ENCODE results near the gene SV2A.
A peak's percentile ranks its signal among the peaks of the same experiment; 100 is the strongest.
"Not testable (repeated sequence)": the region's sequence is repeated elsewhere in the genome, so short reads cannot be mapped to it uniquely, and the experiment has no call there.

The SV2A gene

DNA sequence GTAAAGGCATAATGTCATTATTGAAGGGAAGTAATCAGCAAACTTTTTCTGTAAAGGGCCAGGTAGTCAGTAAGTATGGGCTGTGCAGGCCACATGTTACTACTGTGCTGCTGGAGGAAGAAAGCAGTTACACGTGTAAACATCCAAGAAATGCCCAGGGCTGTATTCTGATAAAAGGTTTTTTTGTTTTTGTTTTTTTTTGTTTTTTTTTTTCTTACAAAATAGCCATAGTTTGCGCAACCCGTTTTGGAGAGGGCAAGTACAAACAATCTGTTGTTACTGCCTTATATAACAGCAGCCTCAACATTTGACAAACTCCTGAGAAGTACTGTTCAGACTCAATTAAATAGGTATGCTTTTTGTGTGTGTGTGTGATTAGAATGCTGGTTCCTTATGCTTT is 45.7 kb upstream of the SV2A start:
- H3K36me3 ChIP-seq (ENCODE audit: control insufficient read depth in 1 of 2, insufficient read depth in 2 of 2, low read depth in 1 of 2, low read length in 2 of 2): peaks cover 41 to 90% of the 10 kb centered on the region in 2 experiments
- no peak overlapping the region for H3K18ac ChIP-seq (ENCODE audit: low read depth in 1 of 2, low read length in 2 of 2)
- no peak for DNase-seq
- H2AK5ac ChIP-seq (ENCODE audit: low read length, severe bottlenecking): no peak overlapping the region
- H3K4ac ChIP-seq (ENCODE audit: low read depth in 1 of 2, low read length in 2 of 2): no peak overlapping the region
- no peak overlapping the region for H3K14ac ChIP-seq (ENCODE audit: low read length in 2 of 2)
- no peak overlapping the region for H2AFZ ChIP-seq (ENCODE audit: low read depth, low read length)
- no peaks in the 10 kb centered on the region for H3K27me3 ChIP-seq (ENCODE audit: control insufficient read depth in 1 of 2, insufficient read depth in 1 of 2, low read length in 2 of 2)
- WGBS: 67% methylated on average over 1 of the region's 3 CpGs
- no peak overlapping the region for H2BK120ac ChIP-seq (ENCODE audit: low read depth, low read length)
- no peak overlapping the region for H3K4me2 ChIP-seq (ENCODE audit: low read length, poor library complexity, severe bottlenecking)
- H3K9me3 ChIP-seq (ENCODE audit: control insufficient read depth, low read length): no peaks in the 10 kb centered on the region
- H3K4me1 ChIP-seq (ENCODE audit: control insufficient read depth, insufficient read depth, low read depth, low read length): no peaks in the 10 kb centered on the region
- H3K27ac ChIP-seq (ENCODE audit: low read length, poor library complexity, severe bottlenecking): no peak overlapping the region
- no peak overlapping the region for H4K8ac ChIP-seq (ENCODE audit: low read length)
- H2BK15ac ChIP-seq (ENCODE audit: low read depth, poor library complexity, severe bottlenecking): no peak overlapping the region
- H3K4me3 ChIP-seq (ENCODE audit: insufficient read depth in 1 of 2, low read depth in 1 of 2, low read length in 2 of 2): no peak overlapping the region
- H3K23ac ChIP-seq (ENCODE audit: low read length in 2 of 2): no peak overlapping the region
- no peak overlapping the region for H2BK5ac ChIP-seq (ENCODE audit: low read depth, low read length, poor library complexity, severe bottlenecking)
- H2BK12ac ChIP-seq (ENCODE audit: low read length in 2 of 2): no peak overlapping the region
- H4K91ac ChIP-seq (ENCODE audit: low read length): no peak overlapping the region
- peak overlapping the region; percentile 52 for H3K9ac ChIP-seq (ENCODE audit: low read length)
- H3K79me1 ChIP-seq (replicated peaks; ENCODE audit: low read length, poor library complexity, severe bottlenecking): peaks cover 23% of the 10 kb centered on the region

DNA sequence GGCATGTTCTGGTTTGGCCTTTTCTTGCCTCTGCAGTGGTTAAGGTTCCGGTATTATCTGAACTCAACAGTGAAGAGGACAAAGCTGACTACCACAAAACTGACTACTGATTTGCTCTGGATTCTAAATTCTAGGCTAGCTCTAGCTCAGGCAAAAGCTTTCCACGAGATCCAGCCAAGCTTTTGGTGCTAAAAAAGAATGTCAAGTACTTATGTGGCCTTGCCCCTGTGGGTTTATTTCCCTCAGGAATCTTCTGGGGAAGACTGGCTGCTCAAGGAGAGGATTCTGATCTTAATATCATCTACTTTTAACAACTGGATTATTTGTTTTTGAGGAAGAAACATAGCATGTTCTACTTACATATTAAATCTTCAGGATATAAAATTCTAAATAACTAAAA is 45.1 kb upstream of the SV2A start:
- Histone ChIP-seq H2AK5ac (ENCODE audit: low read length, severe bottlenecking) (no peak overlapping the region), H3K9ac (ENCODE audit: low read length) (peak overlapping the region; percentile 52), H2BK5ac (ENCODE audit: low read depth, low read length, poor library complexity, severe bottlenecking) (no peak overlapping the region), H3K4ac (ENCODE audit: low read depth in 1 of 2, low read length in 2 of 2) (no peak overlapping the region), H3K4me3 (ENCODE audit: insufficient read depth in 1 of 2, low read depth in 1 of 2, low read length in 2 of 2) (no peak overlapping the region), H2BK120ac (ENCODE audit: low read depth, low read length) (no peak overlapping the region), H3K9me3 (ENCODE audit: control insufficient read depth, low read length) (no peaks in the 10 kb centered on the region), H3K4me2 (ENCODE audit: low read length, poor library complexity, severe bottlenecking) (no peak overlapping the region), H3K27ac (ENCODE audit: low read length, poor library complexity, severe bottlenecking) (no peak overlapping the region), H2BK12ac (ENCODE audit: low read length in 2 of 2) (no peak overlapping the region), H4K91ac (ENCODE audit: low read length) (no peak overlapping the region), H3K23ac (ENCODE audit: low read length in 2 of 2) (no peak overlapping the region), H2BK15ac (ENCODE audit: low read depth, poor library complexity, severe bottlenecking) (no peak overlapping the region), H3K36me3 (ENCODE audit: control insufficient read depth in 1 of 2, insufficient read depth in 2 of 2, low read depth in 1 of 2, low read length in 2 of 2) (peaks cover 46 to 94% of the 10 kb centered on the region in 2 experiments), H4K8ac (ENCODE audit: low read length) (no peak overlapping the region), H3K27me3 (ENCODE audit: control insufficient read depth in 1 of 2, insufficient read depth in 1 of 2, low read length in 2 of 2) (no peaks in the 10 kb centered on the region), H3K18ac (ENCODE audit: low read depth in 1 of 2, low read length in 2 of 2) (no peak overlapping the region), H3K14ac (ENCODE audit: low read length in 2 of 2) (no peak overlapping the region), H3K79me1 (replicated peaks; ENCODE audit: low read length, poor library complexity, severe bottlenecking) (peaks cover 26% of the 10 kb centered on the region), H3K4me1 (ENCODE audit: control insufficient read depth, insufficient read depth, low read depth, low read length) (no peaks in the 10 kb centered on the region), H2AFZ (ENCODE audit: low read depth, low read length) (no peak overlapping the region)
- 80% methylated on average over 2 of the region's 2 CpGs for WGBS
- DNase-seq: peak; percentile 8

DNA sequence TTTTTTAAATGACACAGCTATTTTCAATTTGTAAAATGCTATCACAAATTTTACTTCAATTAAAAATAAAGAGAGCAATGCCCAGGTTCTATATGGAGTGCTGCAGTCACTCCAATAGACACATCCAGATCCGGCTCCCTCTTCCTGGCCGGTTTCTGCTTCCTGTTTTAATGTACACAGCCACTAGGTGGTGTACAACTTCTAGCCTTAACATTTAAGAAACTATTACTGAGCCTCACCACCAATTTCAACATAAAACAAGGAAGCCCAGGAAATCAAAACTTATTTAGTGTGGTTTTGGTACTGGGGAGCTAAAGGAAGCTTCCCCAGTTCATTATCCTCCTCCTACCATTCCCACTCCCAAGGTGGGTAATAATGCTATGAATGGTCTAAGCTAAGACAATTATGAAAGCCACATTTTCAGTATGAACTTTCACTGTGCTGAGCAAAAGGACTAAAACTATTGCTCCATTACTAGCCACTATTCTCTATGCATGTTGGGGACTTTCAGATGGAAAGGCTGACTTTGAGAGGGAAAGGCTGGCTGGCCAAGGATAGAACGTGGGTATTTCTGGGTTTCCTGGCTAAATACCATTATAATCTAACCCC is 44.5 kb upstream of the SV2A start:
- 20% methylated on average over 3 of the region's 3 CpGs for WGBS
- H3K27ac ChIP-seq (ENCODE audit: low read length, poor library complexity, severe bottlenecking): peak overlapping the region; percentile 23
- H2AFZ ChIP-seq (ENCODE audit: low read depth, low read length): no peak overlapping the region
- no peak overlapping the region for H4K8ac ChIP-seq (ENCODE audit: low read length)
- H4K91ac ChIP-seq (ENCODE audit: low read length): no peak overlapping the region
- DNase-seq: peak; percentile 81
- peaks cover 50 to 93% of the 10 kb centered on the region in 2 experiments for H3K36me3 ChIP-seq (ENCODE audit: control insufficient read depth in 1 of 2, insufficient read depth in 2 of 2, low read depth in 1 of 2, low read length in 2 of 2)
- no peak overlapping the region for H3K18ac ChIP-seq (ENCODE audit: low read depth in 1 of 2, low read length in 2 of 2)
- no peak overlapping the region for H3K4me2 ChIP-seq (ENCODE audit: low read length, poor library complexity, severe bottlenecking)
- no peak overlapping the region for H2BK120ac ChIP-seq (ENCODE audit: low read depth, low read length)
- H2AK5ac ChIP-seq (ENCODE audit: low read length, severe bottlenecking): no peak overlapping the region
- H2BK15ac ChIP-seq (ENCODE audit: low read depth, poor library complexity, severe bottlenecking): no peak overlapping the region
- H3K4me3 ChIP-seq (ENCODE audit: insufficient read depth in 1 of 2, low read depth in 1 of 2, low read length in 2 of 2): no peak overlapping the region
- no peaks in the 10 kb centered on the region for H3K4me1 ChIP-seq (ENCODE audit: control insufficient read depth, insufficient read depth, low read depth, low read length)
- no peak overlapping the region for H2BK5ac ChIP-seq (ENCODE audit: low read depth, low read length, poor library complexity, severe bottlenecking)
- H3K23ac ChIP-seq (ENCODE audit: low read length in 2 of 2): no peak overlapping the region
- peaks cover 24% of the 10 kb centered on the region for H3K79me1 ChIP-seq (replicated peaks; ENCODE audit: low read length, poor library complexity, severe bottlenecking)
- no peak overlapping the region for H3K14ac ChIP-seq (ENCODE audit: low read length in 2 of 2)
- H3K9me3 ChIP-seq (ENCODE audit: control insufficient read depth, low read length): no peaks in the 10 kb centered on the region
- no peak overlapping the region for H2BK12ac ChIP-seq (ENCODE audit: low read length in 2 of 2)
- no peaks in the 10 kb centered on the region for H3K27me3 ChIP-seq (ENCODE audit: control insufficient read depth in 1 of 2, insufficient read depth in 1 of 2, low read length in 2 of 2)
- no peak overlapping the region for H3K4ac ChIP-seq (ENCODE audit: low read depth in 1 of 2, low read length in 2 of 2)
- H3K9ac ChIP-seq (ENCODE audit: low read length): peak overlapping the region; percentile 52

DNA sequence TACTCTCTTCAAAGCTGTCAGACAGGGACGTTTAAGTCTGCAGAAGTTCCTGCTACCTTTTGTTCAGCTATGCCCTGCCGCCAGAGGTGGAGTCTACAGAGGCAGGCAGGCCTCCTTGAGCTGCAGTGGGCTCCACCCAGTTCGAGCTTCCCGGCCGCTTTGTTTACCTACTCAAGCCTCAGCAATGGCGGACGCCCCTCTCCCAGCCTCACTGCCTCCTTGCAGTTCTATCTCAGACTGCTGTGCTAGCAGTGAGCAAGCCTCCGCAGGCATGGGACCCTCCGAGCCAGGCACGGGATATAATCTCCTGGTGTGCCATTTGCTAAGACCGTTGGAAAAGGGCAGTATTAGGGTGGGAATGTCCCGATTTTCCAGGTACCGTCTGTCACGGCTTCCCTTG is 39.9 kb upstream of the SV2A start:
- H2AFZ ChIP-seq (ENCODE audit: low read depth, low read length); H3K14ac ChIP-seq (ENCODE audit: low read length in 2 of 2); H2BK120ac ChIP-seq (ENCODE audit: low read depth, low read length); H3K4ac ChIP-seq (ENCODE audit: low read depth in 1 of 2, low read length in 2 of 2); H4K91ac ChIP-seq (ENCODE audit: low read length); H3K9me3 ChIP-seq (ENCODE audit: control insufficient read depth, low read length); H3K4me2 ChIP-seq (ENCODE audit: low read length, poor library complexity, severe bottlenecking); H3K9ac ChIP-seq (ENCODE audit: low read length); H2AK5ac ChIP-seq (ENCODE audit: low read length, severe bottlenecking); H2BK15ac ChIP-seq (ENCODE audit: low read depth, poor library complexity, severe bottlenecking); H3K27ac ChIP-seq (ENCODE audit: low read length, poor library complexity, severe bottlenecking); DNase-seq; H3K23ac ChIP-seq (ENCODE audit: low read length in 2 of 2); H3K27me3 ChIP-seq (ENCODE audit: control insufficient read depth in 1 of 2, insufficient read depth in 1 of 2, low read length in 2 of 2); H3K4me1 ChIP-seq (ENCODE audit: control insufficient read depth, insufficient read depth, low read depth, low read length); H2BK12ac ChIP-seq (ENCODE audit: low read length in 2 of 2); H2BK5ac ChIP-seq (ENCODE audit: low read depth, low read length, poor library complexity, severe bottlenecking); H4K8ac ChIP-seq (ENCODE audit: low read length); H3K18ac ChIP-seq (ENCODE audit: low read depth in 1 of 2, low read length in 2 of 2); H3K4me3 ChIP-seq (ENCODE audit: insufficient read depth in 1 of 2, low read depth in 1 of 2, low read length in 2 of 2): not testable (repeated sequence)
- over 99% methylated on average over 14 of the region's 14 CpGs for WGBS
- Histone ChIP-seq H3K36me3 (ENCODE audit: control insufficient read depth in 1 of 2, insufficient read depth in 2 of 2, low read depth in 1 of 2, low read length in 2 of 2) (peaks cover 28 to 53% of the 10 kb centered on the region in 2 experiments), H3K79me1 (replicated peaks; ENCODE audit: low read length, poor library complexity, severe bottlenecking) (peaks cover 12% of the 10 kb centered on the region)
